RWPE2 (cell line): ENCODE data around the gene DNM1L.

Experiments
- ATAC-seq: fragments of 200-7000 bp; cut with Tn5 transposase; 3 replicates; pipeline ENCODE4 v1.9.1; 2021; ENCODE audit warnings: low read depth
- DNase-seq: peaks from one replicate; pipeline ENCODE4 v3.0.0-alpha.2; 2020; ENCODE audit warnings: low spot score
- H3K27ac ChIP-seq: fragments of 450-650 bp; 2 replicates; pipeline ENCODE4 v1.5.1; 2017; ENCODE audit warnings: mild to moderate bottlenecking; ENCODE audit not compliant: poor library complexity, severe bottlenecking
- H3K27me3 ChIP-seq: fragments of 250-450 bp; sonication (Bioruptor Pico); 2 replicates; pipeline ENCODE4 v1.5.1; 2021; ENCODE audit warnings: mild to moderate bottlenecking, moderate library complexity; ENCODE audit not compliant: insufficient read depth, poor library complexity, severe bottlenecking
- H3K36me3 ChIP-seq: fragments of 250-450 bp; sonication (Bioruptor Pico); 2 replicates; pipeline ENCODE4 v1.5.1; 2020; ENCODE audit warnings: low read depth, mild to moderate bottlenecking, moderate library complexity
- H3K4me1 ChIP-seq: fragments of 250-450 bp; sonication (Bioruptor Pico); 2 replicates; pipeline ENCODE4 v1.5.1; 2021; ENCODE audit warnings: mild to moderate bottlenecking, moderate library complexity; ENCODE audit not compliant: insufficient read depth, poor library complexity, severe bottlenecking
- H3K4me3 ChIP-seq: fragments of 250-450 bp; sonication (Bioruptor Pico); 2 replicates; pipeline ENCODE4 v1.5.1; 2021; ENCODE audit warnings: mild to moderate bottlenecking, moderate library complexity; ENCODE audit not compliant: severe bottlenecking
- H3K9me3 ChIP-seq: fragments of 250-450 bp; sonication (Bioruptor Pico); 2 replicates; pipeline ENCODE4 v1.5.1; 2021; ENCODE audit warnings: mild to moderate bottlenecking, moderate library complexity; ENCODE audit not compliant: severe bottlenecking
- TF ChIP-seq, protein P1 (sequence below): fragments of 450-650 bp; IDR thresholded peaks from one replicate; pipeline ENCODE4 v1.5.1; 2017; ENCODE audit warnings: mild to moderate bottlenecking, moderate library complexity; ENCODE audit not compliant: poor library complexity, severe bottlenecking

The DNM1L gene

GRCh38 chr12:32743264-32743663, 64.2 kb downstream of the DNM1L start:
- Histone ChIP-seq H3K4me3 (no peak overlapping the region), H3K9me3 (no peaks in the 10 kb centered on the region), H3K4me1 (no peaks in the 10 kb centered on the region), H3K27ac (no peak overlapping the region), H3K36me3 (peaks cover 97% of the 10 kb centered on the region), H3K27me3 (no peaks in the 10 kb centered on the region)
- ATAC-seq: no peak
- TF ChIP-seq, protein P1, sequence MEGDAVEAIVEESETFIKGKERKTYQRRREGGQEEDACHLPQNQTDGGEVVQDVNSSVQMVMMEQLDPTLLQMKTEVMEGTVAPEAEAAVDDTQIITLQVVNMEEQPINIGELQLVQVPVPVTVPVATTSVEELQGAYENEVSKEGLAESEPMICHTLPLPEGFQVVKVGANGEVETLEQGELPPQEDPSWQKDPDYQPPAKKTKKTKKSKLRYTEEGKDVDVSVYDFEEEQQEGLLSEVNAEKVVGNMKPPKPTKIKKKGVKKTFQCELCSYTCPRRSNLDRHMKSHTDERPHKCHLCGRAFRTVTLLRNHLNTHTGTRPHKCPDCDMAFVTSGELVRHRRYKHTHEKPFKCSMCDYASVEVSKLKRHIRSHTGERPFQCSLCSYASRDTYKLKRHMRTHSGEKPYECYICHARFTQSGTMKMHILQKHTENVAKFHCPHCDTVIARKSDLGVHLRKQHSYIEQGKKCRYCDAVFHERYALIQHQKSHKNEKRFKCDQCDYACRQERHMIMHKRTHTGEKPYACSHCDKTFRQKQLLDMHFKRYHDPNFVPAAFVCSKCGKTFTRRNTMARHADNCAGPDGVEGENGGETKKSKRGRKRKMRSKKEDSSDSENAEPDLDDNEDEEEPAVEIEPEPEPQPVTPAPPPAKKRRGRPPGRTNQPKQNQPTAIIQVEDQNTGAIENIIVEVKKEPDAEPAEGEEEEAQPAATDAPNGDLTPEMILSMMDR: no peak
- DNase-seq: no peak

DNA sequence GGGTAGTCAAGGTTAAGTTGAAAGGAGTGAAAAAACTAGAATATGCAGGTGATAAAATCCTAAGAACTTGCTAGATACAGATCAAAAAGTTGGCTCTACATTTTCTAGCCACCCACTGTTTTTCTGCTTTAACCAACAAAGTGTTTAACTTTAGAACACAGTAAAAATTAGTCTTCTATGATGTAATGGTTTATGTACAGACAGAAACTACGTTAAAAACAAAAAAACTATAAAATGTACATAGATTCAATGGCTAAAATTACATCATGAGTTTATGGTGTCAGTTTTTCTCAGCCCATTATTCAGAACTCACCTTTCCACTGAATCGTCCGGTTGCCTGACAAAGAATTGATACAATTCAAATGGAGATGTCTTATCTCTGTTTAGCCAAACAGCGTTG, 74.5 kb downstream of the DNM1L start:
- TF ChIP-seq, protein P1: no peak
- H3K4me1 ChIP-seq: peaks cover 12% of the 10 kb centered on the region
- no peaks in the 10 kb centered on the region for H3K9me3 ChIP-seq
- DNase-seq (no peak), ATAC-seq (no peak)
- peak overlapping the region; percentile 93 for H3K27ac ChIP-seq
- H3K36me3 ChIP-seq: peaks cover 56% of the 10 kb centered on the region
- no peaks in the 10 kb centered on the region for H3K27me3 ChIP-seq
- peak overlapping the region; percentile 90 for H3K4me3 ChIP-seq

DNA sequence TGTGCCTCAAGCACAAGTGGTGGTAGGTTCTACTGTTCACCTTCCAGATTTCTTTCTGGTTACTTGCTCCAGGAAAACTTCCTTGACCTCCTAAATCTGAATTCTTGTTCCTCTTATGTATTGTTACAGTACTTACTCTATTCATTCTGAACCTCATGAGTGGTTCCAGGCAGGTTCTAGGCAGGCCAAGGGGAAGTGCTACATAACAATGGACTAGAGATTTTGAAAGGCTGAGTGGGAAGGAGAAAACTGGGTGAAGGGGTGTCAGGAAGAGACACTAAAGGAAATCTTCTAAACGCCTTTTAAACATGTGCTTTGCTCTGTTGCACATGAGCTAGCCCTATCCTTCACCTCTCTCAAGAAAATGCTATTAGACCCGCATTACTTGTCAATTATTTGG, 75.0 kb downstream of the DNM1L start:
- peak overlapping the region; percentile 90 for H3K4me3 ChIP-seq
- peaks cover 51% of the 10 kb centered on the region for H3K36me3 ChIP-seq
- peaks cover 12% of the 10 kb centered on the region for H3K4me1 ChIP-seq
- H3K27me3 ChIP-seq: no peaks in the 10 kb centered on the region
- H3K9me3 ChIP-seq: no peaks in the 10 kb centered on the region
- TF ChIP-seq, protein P1: no peak
- ATAC-seq (no peak), DNase-seq (no peak)
- peak overlapping the region; percentile 93 for H3K27ac ChIP-seq

DNA sequence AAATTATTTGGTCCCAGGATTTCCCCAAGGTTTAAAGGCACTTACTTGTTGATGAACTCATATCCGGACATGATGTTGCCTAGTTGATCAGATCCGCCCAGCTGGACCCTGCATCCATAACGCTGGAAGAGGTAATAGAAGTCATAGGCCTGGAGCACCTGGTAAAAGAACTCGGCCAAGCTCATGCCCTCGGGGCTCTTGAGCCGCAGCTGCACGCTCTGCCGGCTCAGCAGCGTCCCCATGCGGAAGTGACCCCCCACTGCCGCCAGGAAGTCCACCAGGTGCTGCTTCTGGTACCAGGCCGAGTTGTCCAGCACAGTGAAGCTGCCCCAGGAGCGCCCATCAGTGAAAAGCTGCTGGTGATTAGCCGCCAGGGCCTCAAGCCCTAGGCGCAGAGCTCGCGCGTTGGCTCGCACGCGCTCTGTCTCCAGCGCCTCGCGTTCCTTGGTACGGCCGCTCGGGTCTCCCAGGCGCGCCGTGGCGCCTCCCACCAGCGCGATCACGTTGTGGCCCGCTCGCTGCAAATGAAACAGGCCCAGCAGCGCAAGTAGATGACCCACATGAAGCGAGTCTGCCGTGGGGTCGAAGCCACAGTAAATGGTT, 76.1 kb downstream of the DNM1L start:
- Histone ChIP-seq H3K27me3 (no peaks in the 10 kb centered on the region), H3K36me3 (peaks cover 41% of the 10 kb centered on the region), H3K4me3 (peak overlapping the region; percentile 90), H3K9me3 (no peaks in the 10 kb centered on the region), H3K4me1 (peaks cover 12% of the 10 kb centered on the region), H3K27ac (peak overlapping the region; percentile 93)
- DNase-seq (peak; percentile 90), ATAC-seq (peak; percentile 71)
- TF ChIP-seq, protein P1: peak; percentile 86
